Esophagus squamous epithelium (tissue), 4 donors: ENCODE results near the gene DEPDC5.

ENCODE experiments used
- CTCF ChIP-seq, 6 experiments: fragments of 450-650 bp in 4 of 6; fragments of 200-600 bp in 2 of 6; sonication (generic) in 2 of 6; IDR thresholded peaks; one replicate each; pipeline ENCODE4 v1.5.1; 2016 to 2019; ENCODE audit warnings: antibody characterized with exemption in 6 of 6, mild to moderate bottlenecking in 4 of 6, moderate library complexity in 4 of 6
- POLR2A ChIP-seq, 4 donors: fragments of 450-650 bp; IDR thresholded peaks; one replicate each; pipeline ENCODE4 v1.6.1; 2017; ENCODE audit warnings: antibody characterized with exemption in 4 of 4, mild to moderate bottlenecking in 4 of 4, moderate library complexity in 3 of 4

- TF ChIP-seq CTCF (IDR thresholded peaks at IDR 0.05) (no peak), POLR2A (IDR thresholded peaks at IDR 0.05) (no peak)
These were observed 197.6 kb downstream of the DEPDC5 start for GRCh38 chr22:31951194-31952093.
